Bronchial epithelial cell (primary cell): ENCODE measurements around the gene GAPDHS. TPM values are rescaled to one million over a fixed set of nuclear protein-coding genes. Genes with fewer than 3 reads are reported as not detected.

Experiments
- DNase-seq: peaks from one replicate; pipeline ENCODE4 v3.0.0-alpha.2; 2010; ENCODE audit warnings: low read depth
- FAIRE-seq: peaks from 2 replicates; lab custom pipeline; 2011; peaks lifted over from hg19 to GRCh38; lab: Jason Lieb, UNC
- H3K27me3 ChIP-seq: 2 replicates; pipeline ENCODE4 v1.5.1; 2011; ENCODE audit warnings: low read length; ENCODE audit not compliant: control insufficient read depth, insufficient read depth
- H3K36me3 ChIP-seq: 2 replicates; pipeline ENCODE4 v1.5.1; 2011; ENCODE audit warnings: low read length; ENCODE audit not compliant: control insufficient read depth, insufficient read depth
- H3K4me3 ChIP-seq: 2 replicates; pipeline ENCODE4 v1.5.1; 2011; ENCODE audit warnings: mild to moderate bottlenecking, low read depth, low read length, control low read depth
- total RNA-seq: library from RNA; depleted of rRNA; stranded (reverse); fragments of >200 nt; gene quantifications from 2 replicates; pipeline ENCODE4 v1.2.1, GENCODE V29; 2014
- TF ChIP-seq, protein P1 (sequence below): IDR thresholded peaks from 2 replicates; pipeline ENCODE4 v1.5.1; 2011; ENCODE audit warnings: mild to moderate bottlenecking, moderate library complexity, low read length, control low read depth, inconsistent platforms; ENCODE audit not compliant: insufficient read depth, severe bottlenecking

Gene GAPDHS
- total RNA-seq, 1 donor from 2014 or later: not detected

DNA sequence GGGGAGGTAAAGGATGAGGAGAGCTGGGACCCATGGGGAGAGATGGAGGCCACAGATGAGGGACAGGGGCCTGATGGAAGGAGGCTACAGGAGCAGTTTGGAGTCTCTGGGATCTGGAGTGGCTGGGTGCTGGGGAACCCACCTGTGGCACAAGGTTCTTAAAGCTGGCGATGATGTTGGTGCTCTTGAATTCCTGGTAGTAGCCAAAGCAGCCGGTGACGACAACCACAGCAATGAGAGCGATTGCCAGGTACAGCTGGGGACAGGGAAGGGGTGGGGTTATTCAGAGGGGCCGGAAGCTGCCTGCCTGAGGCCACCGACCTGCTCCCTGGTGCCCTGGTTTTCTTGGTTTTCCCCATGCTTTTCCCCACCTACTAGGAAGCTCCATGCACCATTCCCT is 27.4 kb downstream of the GAPDHS start:
- DNase-seq: no peak
- Histone ChIP-seq H3K4me3 (no peak overlapping the region), H3K36me3 (no peaks in the 10 kb centered on the region), H3K27me3 (no peaks in the 10 kb centered on the region)
- no peak for FAIRE-seq
- TF ChIP-seq, protein P1, sequence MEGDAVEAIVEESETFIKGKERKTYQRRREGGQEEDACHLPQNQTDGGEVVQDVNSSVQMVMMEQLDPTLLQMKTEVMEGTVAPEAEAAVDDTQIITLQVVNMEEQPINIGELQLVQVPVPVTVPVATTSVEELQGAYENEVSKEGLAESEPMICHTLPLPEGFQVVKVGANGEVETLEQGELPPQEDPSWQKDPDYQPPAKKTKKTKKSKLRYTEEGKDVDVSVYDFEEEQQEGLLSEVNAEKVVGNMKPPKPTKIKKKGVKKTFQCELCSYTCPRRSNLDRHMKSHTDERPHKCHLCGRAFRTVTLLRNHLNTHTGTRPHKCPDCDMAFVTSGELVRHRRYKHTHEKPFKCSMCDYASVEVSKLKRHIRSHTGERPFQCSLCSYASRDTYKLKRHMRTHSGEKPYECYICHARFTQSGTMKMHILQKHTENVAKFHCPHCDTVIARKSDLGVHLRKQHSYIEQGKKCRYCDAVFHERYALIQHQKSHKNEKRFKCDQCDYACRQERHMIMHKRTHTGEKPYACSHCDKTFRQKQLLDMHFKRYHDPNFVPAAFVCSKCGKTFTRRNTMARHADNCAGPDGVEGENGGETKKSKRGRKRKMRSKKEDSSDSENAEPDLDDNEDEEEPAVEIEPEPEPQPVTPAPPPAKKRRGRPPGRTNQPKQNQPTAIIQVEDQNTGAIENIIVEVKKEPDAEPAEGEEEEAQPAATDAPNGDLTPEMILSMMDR: no peak

DNA sequence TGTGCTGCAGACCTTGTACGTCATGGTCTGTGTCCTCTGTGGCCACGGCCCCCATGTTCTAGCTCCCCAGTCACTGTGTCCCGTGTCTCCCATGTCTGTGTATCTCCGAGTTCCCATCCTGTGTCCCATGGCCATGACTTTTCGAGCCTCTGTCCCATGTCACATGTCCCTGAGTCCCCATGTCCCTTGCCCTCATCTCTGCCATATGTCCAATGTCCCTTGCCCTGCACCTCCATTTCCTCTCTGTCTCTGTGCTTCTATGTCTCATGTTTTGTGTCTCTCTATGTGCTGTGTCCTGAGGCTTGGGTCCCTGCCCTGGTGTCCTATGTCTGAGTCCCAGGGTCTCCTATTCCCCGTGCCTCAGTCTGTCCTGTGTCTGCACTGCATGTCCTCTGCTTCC is 28.2 kb downstream of the GAPDHS start:
- Histone ChIP-seq H3K36me3 (no peaks in the 10 kb centered on the region), H3K4me3 (no peak overlapping the region), H3K27me3 (no peaks in the 10 kb centered on the region)
- TF ChIP-seq, protein P1: no peak
- FAIRE-seq (no peak), DNase-seq (no peak)

DNA sequence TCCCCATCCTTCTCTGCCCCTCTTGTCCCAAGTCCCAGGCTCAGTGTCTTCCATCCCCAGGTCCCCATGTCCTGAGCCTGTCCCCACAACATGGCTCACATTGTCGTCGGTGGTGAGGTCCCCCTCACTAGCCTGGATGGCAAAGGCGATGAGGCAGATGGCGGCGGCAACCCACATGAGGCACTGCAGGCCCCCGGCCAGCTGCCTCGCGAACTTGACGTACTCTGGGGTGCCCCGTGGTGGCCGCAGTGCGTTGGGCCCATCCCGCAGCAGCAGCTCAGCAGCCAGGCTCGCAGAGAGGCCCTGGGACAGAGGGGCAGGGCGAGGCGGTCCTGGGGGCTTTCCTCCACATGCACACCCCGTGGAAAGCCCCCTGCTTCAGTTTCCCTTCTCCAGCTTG is 29.1 kb downstream of the GAPDHS start:
- Histone ChIP-seq H3K27me3 (no peaks in the 10 kb centered on the region), H3K4me3 (no peak overlapping the region), H3K36me3 (no peaks in the 10 kb centered on the region)
- DNase-seq: no peak
- no peak for FAIRE-seq
- TF ChIP-seq, protein P1: no peak

DNA sequence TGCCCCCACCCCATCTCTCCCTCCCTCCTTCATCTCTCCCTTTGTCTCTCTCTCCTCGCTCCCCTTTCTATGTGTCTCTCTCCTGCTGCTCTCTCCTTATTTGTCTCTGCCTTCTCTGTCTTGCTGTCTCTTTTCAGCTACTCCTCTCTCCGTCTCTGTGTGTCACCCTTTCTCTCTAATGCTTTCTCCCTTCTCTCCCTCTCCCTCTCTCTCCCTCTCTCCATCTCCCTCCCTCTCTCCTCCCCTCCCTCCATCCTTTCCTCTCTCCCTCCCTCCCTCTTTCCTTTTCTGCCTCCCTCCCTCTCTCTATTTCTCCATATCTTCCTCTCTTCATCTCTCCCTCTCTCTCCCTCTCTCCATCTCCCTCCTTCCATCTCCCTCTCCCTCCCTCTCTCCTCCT is 29.5 kb downstream of the GAPDHS start:
- H3K4me3 ChIP-seq: no peak overlapping the region
- no peaks in the 10 kb centered on the region for H3K36me3 ChIP-seq
- FAIRE-seq: no peak
- TF ChIP-seq, protein P1: no peak
- no peak for DNase-seq
- no peaks in the 10 kb centered on the region for H3K27me3 ChIP-seq

DNA sequence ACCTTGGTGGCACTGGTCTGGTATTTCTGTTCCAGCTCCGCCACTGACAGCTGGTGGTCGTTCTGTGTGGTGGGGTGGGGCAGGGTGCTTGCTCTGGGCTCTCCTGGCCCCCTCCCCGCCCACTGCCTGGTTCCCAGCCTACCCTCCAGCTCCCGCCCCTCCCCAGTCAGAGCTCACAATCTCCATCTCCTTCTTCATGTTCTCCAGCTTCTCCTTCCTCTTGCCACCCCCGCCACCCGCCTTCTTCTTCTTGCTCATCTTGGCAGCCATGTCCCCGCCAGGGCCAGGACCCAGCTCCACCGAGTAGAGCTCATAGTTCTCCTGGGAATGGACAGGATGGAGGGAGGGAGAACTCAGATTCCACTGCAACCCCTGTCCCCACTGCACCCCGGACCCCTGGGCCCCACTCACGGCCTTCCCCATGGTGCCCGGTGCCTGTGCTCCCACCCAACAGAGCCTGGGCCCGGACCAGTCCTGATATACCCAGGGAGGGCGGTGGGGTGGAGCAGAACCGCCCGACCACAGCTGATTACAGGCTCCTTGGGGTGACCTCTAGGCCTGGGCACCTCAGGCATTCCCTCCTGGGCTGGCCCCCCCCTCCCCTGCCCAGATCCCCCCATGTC is 30.1 kb downstream of the GAPDHS start, which contains the start of gene ATP4A:
ATP4A (minus strand) TSS at position 452 of the 623 bp plus-strand sequence; CDS start at position 423, 29 bp downstream.
- DNase-seq: no peak
- TF ChIP-seq, protein P1: no peak
- FAIRE-seq: no peak
- Histone ChIP-seq H3K4me3 (no peak within 1 kb of the TSS), H3K36me3 (no peaks in the 10 kb centered on the region), H3K27me3 (no peaks in the 10 kb centered on the region)
